Nucleus accumbens (tissue), 56 donors: ENCODE measurements around the gene OPA1.

ENCODE experiments used
- DNase-seq, 56 donors: peaks; one replicate each; lab custom pipeline; 2025; lab: John Stamatoyannopoulos, UW

OPA1 gene

GRCh38 chr3:193592841-193593667 is at the start of gene OPA1:
TSS of gene OPA1 (plus strand) at chr3:193593208. CDS start at chr3:193593378, 170 bp downstream.
- peak; percentile 27 to 99 (median 94) for DNase-seq

DNA sequence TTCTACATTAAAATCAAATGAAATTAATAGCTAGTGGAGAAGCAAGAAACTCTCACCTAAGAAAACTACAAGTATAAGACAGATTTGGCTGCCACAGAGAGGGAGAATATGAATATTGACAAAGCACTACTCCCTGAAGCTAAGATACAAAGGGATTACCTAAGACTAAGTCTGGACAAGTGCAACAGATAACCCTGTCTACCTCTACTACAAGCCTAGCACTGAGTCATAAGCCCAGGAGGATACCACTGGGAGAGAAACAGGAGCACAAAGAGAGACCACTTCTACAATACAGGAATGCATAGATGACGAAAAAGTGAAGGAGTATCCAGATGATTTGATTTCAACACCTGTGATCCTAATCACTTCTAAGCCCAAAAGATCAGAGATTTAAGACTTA is 48.7 kb upstream of the OPA1 start:
- no peak for DNase-seq

DNA sequence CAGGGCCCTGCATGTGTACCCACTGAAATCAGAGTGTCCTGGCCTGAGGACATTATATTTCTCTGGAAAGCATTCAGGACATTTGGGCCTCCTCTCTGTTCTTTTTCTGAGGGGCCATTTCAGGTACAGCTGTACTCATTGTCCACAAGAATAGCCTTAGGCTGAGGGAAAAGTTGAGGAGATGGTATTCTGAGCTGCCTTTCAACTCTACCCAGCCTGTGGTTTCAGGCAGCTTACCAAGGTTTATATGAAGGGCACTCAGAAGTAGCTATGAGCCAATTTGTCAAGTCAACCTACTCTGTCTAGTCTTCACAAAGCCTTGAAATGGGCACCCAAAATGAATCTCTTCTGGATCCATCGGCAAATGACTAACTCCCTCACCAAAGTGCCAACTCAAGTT is 47.7 kb upstream of the OPA1 start:
- DNase-seq, result no peak

DNA sequence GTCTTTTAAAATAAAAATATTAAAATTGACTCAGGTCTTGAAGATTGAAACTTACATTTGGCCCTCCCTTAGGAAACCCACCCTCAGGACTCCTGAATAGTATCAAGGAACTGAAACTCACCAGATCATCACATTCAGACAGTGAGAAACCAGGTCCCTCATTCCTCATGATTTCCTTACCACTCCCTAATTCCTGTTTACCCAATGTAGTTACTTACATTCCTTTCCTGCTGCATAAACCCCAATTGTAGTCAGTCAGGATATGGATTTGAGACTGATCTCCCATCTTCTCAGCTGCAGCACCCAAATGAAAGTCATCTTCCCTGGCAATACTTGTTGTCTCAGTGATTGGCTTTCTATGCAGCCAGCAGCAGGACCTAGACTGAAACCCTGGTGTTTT is 46.9 kb upstream of the OPA1 start:
- no peak for DNase-seq

DNA sequence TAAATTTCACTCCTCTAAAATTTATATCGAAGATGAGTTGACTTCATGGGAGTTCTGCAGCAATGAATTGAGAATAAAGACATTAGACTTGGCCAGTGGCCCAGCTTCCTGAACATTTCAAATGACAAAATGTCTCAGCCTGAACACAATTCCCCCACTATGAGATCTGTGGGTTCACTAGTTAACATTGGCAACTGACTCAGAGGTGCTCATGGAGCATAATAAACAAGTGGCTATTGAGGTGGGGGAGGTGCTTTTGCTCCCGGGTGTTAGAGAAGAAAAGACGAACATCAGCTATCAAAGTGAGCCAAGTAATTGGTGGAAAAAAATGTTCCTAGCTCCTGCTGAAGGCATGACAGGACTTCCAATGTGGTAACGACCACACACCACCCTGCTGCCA is 44.6 kb upstream of the OPA1 start:
- peak in 43 of 56 donors; percentile 4 to 79 (median 30) for DNase-seq

DNA sequence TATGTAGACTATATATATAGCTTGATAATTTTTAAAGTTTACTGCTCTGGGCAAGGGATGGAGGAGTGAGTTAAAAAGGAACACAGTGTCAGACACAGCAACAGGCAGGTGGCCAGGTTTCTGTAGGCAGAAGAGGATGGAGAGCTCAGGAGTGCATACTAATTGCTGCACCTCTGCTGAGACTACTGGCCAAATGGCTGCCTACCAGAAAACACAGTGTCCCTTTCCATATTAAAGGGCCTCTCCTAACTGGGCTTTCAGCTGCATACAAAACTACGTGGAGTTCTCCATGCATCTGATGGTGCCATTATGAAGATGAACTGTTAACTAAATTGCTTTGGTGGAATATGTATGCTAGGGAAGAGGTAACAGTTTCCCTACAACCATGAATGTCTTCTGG is 40.1 kb upstream of the OPA1 start:
- peak in 30 of 56 donors; percentile 2 to 68 (median 26) for DNase-seq

GRCh38 chr3:193553586-193553985 is 39.4 kb upstream of the OPA1 start:
- DNase-seq, result no peak

GRCh38 chr3:193554811-193555210 is 38.2 kb upstream of the OPA1 start, which contains the start of gene ATP13A4:
TSS of gene ATP13A4 (minus strand) at chr3:193554895. CDS start at chr3:193554799, 96 bp downstream.
- DNase-seq, result peak in 26 of 56 donors; percentile 3 to 52 (median 20)

DNA sequence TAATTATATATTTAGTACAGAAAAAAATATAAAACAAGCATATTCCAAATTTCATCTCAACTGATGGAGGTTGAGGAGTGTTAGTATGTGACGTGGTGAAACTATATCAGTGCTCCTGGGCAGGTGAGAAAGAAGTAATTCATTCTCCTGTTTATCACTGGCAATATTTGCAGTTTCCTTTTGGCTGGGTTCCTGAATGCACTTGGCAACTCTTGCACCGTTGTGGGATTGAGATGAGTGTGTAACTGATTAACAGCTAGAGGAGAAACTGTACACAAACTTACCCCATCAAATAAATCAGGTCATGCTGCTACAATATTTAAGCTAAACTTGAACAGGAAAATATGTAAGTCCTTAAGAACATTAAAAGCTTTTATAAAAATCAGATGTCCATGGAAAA is 36.2 kb upstream of the OPA1 start:
- no peak for DNase-seq

- no peak for DNase-seq
Observed at GRCh38 chr3:193559100-193559499, 33.9 kb upstream of the OPA1 start.

- no peak for DNase-seq
Observed at GRCh38 chr3:193560091-193560490, 32.9 kb upstream of the OPA1 start.

DNA sequence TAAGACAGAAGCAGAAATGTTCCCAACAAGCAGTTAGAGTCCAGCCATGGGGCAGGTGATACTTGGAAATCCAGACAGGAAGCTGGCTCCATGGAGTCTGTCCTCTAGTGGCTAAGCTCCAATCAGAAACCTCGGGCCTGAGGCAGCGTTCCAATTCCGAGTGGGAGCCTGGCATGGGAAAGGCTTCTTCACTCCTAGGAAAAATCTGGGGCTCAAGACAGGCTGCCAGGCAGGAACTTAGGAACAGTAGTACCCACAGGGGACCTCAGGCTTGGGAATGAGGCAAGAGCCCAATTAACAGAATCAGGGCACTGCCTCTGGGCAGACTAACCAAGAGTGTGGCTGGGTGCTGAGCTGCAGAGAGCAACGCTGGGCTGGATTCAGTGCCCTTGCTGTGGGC is 32.1 kb upstream of the OPA1 start:
- DNase-seq, result peak in 45 of 56 donors; percentile 4 to 79 (median 28)

- DNase-seq, result no peak
Observed at GRCh38 chr3:193563426-193563825, 29.6 kb upstream of the OPA1 start.

DNA sequence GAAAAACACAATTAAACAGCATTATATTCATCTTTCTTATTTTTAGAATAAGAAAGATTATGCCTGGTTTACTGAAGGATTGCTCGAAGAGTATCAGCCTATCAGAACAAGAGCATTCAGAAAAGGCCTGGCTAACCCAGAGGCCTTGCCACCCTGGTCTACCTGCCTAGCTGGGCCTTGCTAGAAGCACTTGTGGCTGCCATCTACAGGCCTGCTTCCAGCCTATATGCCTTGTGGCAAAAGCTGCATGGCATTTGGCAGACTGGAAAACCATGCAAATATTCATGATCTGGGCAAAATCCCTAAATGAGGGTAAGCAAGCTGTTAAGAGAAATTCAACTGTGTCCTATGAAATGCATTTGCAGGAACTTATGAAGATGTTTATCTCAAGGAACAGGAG is 29.0 kb upstream of the OPA1 start:
- peak in 8 of 56 donors; percentile 1 to 36 (median 6) for DNase-seq

- DNase-seq, result no peak
Observed at GRCh38 chr3:193569119-193569518, 23.9 kb upstream of the OPA1 start.

DNA sequence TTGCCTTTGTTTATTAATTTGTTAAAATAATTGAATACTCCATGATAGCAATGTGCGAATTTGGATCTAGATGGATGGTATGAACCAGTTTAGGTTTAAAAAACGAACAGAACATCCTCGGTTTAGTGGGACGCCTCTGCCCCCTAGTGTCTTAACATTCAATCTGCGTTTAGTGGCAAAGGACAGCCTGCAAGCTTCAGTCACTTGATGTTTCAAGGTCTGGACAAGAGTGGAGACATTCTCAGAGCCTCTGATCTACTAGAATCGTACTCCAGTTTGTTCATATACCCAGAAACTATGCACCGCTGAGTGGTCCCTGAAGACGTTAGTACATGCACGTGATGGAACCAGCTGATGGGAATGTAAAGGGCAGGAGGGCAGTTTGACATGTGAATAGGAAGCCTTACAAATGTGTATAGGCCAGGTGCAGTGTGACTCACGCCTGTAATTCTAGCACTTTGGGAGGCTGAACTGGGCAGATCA is 20.5 kb upstream of the OPA1 start:
- peak in 48 of 56 donors; percentile 4 to 75 (median 43) for DNase-seq

DNA sequence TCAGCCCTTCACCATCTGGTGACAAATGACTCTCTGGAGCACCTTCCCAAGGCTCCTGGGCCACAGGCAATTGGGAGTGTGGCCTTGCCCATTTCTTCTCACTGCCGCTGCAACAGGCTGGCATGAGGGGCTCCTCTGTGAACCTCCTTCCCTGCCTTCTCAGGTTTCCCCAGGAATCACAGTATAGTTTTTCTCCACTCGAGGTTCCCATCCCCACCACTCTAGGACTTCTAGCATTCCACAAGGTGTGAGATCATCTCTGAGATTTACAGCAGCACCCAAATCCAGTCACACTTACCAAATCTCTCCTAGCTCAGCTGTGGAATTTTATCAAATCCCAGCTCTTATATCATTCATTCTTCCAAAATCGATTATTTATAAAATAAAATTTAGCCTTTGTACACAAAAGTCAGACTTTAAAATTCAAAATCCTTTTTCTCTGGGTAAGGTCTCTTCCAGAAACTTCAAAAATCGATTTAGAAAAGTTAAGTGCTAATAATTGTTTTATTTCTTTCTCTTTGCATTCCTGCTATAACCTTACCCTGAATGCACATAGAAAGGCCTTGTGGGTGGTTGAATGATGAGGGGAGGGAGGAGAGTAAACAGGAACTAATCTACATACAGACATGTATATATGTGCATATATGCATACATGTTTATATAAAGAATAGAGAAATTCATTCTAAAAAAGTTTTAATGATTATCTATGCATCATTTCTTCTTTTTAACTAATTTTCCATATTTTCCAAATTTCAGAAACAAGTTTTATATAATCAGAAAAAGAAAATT is 19.4 kb upstream of the OPA1 start:
- no peak for DNase-seq

DNA sequence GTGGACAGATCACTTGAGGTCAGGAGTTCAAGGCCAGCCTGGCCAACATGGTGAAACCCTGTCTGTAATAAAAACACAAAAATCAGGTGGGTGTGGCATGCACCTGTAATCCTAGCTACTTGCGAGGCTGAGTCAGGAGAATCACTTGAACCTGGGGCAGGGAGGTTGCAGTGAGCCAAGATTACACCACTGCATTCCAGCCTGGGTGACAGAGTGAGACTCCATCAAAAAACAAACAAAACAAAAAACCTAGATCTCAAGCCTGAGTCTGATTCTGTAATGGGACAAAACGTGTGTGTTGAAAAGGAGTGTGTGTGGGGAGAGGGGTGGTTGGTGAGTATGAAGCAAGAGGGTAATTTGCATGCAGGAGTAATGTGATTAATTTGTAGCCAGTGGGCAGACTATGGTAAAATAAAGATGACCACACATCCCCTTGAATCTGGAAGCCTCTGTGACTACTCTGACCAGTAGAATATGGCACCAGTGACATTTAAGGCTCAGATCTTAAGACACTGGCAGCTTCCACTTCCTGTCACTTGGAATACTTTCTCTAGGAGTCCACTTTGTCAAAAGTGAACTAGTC is 18.4 kb upstream of the OPA1 start:
- no peak for DNase-seq

GRCh38 chr3:193585530-193585929 is 7.5 kb upstream of the OPA1 start:
- DNase-seq, result no peak

DNA sequence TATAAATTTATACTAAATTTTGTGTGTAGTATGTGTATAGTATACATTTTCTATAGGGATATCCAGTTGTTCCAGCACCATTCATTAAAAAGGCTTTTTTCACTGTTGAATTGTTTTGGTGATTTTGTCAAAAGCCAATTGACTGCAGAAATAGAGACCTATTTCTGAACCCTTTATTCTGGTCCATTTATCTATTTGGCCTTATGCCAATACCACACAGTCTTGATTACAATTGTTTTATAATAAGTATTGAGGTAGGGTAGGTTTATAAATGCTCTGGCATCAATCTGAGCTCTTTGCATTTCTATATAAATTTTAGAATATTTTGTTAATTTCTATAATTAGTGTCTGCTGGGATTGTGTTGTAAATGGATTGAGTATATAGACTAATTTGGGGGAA is 6.5 kb upstream of the OPA1 start:
- DNase-seq, result no peak

- no peak for DNase-seq
Observed at GRCh38 chr3:193589129-193589528, 3.9 kb upstream of the OPA1 start.
